Stimulated activated naive CD4-positive, alpha-beta T cell treated with Interleukin-2 at 50 U/mL for 16 hours (primary cell): ENCODE data around the gene LHFPL3.
"Not testable (repeated sequence)": the region's sequence is repeated elsewhere in the genome, so short reads cannot be mapped to it uniquely, and the experiment has no call there.

Experiments
- DNase-seq: peaks from one replicate; lab custom pipeline; 2025; lab: John Stamatoyannopoulos, UW

The LHFPL3 gene

GRCh38 chr7:104482362-104483037, 154.1 kb downstream of the LHFPL3 start:
- no peak for DNase-seq

GRCh38 chr7:104486931-104487330, 158.5 kb downstream of the LHFPL3 start:
- DNase-seq: no peak

DNA sequence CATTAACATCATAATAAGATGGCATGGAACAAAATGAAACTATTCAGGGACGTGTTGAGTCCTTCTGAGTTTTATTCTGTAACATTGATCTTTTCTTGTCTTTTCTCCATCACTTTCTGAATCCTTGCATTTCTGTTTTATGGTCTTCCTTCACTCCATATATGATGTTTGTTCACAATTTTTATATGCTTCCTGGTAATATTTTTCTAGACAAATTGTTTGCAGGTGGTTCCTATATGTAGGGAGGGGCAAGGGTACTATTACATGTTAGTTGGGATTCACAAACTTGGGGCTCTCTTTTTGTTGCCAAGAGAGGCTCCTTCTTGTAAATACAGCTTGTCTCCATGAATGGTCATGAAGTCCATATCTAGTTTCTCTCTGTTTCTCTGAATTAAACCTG, 159.2 kb downstream of the LHFPL3 start:
- no peak for DNase-seq

GRCh38 chr7:104497379-104497967, 169.1 kb downstream of the LHFPL3 start:
- no peak for DNase-seq

DNA sequence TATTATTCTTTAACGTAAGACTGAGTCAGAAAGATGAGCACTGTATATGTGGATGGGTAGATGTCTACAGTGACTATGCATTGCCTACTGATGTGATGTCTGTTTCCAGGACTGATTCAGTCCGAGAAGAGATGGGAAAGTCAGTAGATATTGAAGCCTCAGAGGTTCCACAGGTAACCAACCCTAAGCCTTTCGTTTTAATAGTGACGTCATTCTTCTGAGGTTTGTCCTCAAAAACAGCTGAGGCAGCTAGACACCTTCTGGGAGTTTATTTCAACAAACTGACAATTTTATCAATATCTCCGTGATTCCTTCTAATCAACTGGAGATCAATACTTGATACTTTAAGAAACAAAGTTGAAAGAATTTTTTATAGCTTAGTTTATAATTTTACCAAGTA, 171.6 kb downstream of the LHFPL3 start:
- no peak for DNase-seq

DNA sequence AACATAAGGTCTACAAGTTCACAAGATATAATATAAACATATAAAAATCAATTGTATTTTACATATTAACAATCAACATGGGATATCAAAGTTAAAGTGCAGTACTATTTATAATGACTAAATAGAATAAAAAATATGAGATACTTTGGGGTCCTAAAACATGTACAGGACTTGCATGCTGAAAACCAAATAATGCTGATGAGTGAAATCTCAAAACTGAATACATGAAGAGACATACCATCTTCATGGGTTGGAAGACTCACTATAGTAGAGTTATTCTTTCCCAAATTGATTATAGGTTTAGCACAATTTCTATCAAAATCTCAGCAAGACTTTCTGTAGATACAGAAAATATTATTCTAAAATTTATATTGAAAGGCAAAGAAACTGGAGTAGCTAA, 181.5 kb downstream of the LHFPL3 start:
- no peak for DNase-seq

GRCh38 chr7:104524853-104525252, 196.4 kb downstream of the LHFPL3 start:
- no peak for DNase-seq

DNA sequence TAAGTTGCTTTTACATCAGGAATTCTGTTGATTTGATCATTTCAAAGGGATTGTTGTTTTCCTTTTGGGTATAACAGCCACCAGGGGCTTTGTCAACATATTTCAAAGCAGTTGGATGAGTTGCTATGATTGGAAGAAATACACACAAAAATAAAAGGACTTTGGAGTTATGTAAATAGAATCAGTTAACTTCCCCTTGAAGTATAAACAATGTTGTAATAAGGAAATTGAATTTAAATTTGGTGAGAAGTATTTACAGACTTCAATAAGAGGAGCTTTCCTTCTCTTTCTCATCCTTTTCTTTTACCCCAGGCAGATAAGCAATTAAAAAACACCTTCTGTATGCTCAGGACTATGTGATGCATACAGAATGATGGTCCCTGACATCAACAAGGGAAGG, 199.7 kb downstream of the LHFPL3 start:
- no peak for DNase-seq

DNA sequence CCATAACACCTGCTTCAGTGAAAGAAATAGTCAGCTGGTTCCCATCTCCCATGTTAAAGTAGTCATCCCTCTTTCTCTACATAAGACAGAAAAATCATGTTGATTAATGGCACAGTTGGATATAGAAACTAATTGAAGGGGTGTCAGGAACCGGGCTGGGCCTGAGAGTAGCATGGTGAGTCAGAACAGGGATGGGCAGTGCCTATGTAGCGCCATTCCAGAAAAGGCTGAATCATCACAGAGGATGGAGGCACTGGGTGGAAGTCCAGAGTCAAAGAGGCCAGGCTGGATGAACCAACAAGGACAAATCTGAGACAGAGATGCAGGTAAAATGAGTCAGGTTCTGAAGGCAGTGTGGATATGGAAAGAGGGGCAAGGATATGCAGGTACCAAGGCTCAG, 201.2 kb downstream of the LHFPL3 start:
- no peak for DNase-seq

DNA sequence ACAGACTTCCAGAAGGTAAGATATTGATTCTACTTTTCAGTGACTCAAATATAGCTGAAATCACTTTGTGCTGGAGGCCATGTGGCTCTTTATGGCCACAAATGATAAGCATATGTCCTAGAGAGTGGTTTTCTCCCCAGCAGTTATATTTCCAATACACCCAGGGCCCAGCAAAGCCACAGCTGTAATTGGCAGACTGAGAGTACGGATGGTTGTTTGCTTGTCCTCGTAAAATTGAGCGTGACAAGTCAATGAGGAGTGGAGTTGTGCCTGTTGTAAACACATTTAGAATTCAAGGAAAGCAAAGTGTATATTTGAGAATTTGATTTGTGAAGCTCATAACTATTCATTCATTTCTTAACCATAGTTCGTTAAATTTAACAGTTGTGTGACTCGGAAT, 201.8 kb downstream of the LHFPL3 start:
- no peak for DNase-seq

GRCh38 chr7:104534149-104534548, 205.7 kb downstream of the LHFPL3 start:
- DNase-seq: no peak

DNA sequence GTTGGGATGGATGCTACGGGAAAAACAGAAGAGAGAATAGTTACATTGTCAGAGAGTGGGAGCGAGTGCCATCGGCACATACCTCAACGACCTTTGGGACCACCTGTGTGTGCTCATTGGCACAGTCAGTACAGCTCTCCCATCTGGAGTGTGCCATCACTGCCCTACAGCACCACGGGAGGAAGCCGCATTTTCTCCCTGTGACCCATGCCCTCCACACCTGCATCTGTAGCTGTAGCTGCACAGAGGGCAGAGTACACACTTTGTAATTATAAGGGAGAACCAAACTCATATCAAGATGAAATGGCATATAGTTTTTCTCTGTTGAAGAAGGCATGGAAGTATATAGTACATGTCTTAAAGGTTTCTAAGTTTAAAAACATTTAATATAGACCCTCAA, 207.4 kb downstream of the LHFPL3 start:
- no peak for DNase-seq

GRCh38 chr7:104536956-104537355, 208.6 kb downstream of the LHFPL3 start:
- DNase-seq: no peak

DNA sequence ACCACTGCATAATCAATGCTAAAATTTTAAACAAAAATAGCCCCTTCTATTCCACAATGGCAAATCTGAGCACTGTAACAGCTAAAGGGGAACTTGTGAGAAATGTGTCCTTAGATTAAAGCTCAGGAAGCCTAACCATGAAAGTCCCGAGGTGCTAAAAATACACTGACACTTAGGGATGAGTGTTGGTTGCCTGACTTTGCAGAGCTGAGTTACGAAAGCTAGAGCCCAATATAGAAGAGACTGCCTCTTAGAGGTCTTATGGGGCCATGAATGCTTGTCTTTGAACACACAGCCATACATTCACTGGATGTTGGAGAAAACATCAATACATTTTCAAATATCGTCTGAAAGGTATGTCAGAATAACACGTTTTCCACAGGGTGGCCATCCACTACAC, 209.7 kb downstream of the LHFPL3 start:
- DNase-seq: no peak

DNA sequence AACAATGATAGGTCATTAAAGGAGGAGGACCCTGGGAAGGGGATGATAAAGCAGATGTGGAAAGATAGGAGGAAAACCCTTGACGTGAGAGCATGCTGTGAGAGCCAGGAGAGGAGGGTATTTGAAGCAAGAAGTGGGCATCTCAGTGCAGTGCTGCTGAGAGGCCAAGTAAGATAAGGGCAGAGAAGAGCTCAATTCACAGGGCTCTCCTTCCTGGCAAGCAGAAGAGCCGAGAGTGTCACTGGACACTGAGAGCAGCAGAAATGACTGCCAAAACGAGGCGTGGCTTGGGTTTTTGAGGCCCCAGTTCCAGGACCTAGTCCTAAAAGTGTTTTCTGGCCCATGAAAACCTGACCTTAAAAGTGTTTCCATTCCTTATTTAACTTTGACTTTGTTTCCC, 213.5 kb downstream of the LHFPL3 start:
- no peak for DNase-seq

DNA sequence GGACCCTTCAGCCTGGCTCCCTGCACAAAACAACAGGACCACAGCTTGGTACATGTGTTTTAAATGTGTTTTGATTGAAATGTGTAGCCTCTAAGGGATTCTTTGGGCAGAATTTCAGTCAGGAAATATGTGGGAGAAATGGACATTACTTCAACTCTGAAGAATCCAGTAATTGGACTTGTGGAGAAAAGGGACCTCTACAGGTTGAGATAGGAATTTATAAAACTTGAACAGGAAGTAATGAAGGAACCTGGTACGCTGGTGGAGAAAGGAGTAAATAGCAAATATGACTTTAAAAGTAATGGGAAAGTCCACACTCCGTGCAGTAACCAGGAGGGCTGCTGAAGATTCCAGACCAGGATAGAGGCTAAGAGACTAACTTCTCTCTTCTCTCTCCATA, 220.5 kb downstream of the LHFPL3 start:
- DNase-seq: no peak

- no peak for DNase-seq
Observed at GRCh38 chr7:104550362-104550761, 222.0 kb downstream of the LHFPL3 start.

- no peak for DNase-seq
Observed at GRCh38 chr7:104551226-104551625, 222.8 kb downstream of the LHFPL3 start.

DNA sequence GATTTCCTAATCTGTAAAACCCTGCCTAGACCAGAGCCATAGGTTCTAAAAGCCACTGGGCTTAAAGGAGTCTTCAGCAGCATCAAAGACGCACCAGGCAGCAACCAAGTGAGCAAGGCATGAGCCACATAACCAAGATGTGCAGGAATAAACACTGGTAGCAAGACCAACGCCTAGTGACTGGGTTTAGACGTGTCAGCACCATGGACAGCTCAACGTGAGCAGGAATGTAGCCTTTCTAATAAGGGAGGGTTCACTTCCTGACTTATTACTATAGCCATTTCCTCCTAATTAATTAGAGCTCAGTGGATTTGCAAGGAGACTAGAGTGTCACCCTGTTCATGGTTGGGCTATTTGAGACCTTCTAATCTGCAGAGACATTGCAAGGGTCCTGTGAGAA, 223.7 kb downstream of the LHFPL3 start:
- no peak for DNase-seq

- DNase-seq: no peak
Observed at GRCh38 chr7:104553074-104553473, 224.7 kb downstream of the LHFPL3 start.

- DNase-seq: not testable (repeated sequence)
Observed at GRCh38 chr7:104563350-104563901, 235.0 kb downstream of the LHFPL3 start.

GRCh38 chr7:104569751-104570150, 241.3 kb downstream of the LHFPL3 start:
- DNase-seq: no peak

- DNase-seq: no peak
Observed at GRCh38 chr7:104572554-104572953, 244.2 kb downstream of the LHFPL3 start.

DNA sequence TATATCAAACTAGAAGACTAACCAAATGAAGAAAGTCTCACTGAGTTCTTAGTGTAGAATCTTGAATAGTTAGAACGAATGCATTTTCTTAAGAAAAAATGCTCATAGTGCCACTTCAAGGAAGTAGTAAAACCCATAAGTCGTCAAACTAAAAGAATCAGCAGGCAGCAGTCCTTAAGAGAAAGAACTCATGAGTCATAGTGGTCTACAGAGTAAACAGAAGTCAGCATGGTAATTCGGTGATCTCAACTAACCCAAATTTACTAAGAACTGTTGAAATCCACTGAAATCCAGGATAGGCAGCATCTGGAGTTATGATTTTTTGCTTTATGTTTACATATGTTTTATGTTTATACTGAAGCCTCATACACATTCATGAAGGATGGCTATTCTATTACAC, 256.2 kb downstream of the LHFPL3 start:
- no peak for DNase-seq
